22Rv1 (cell line): ENCODE data around the gene TTLL6.

Source experiments
- ZFX ChIP-seq: fragments of 450-650 bp; IDR thresholded peaks from 2 replicates; pipeline ENCODE4 v1.6.1; 2017; ENCODE audit warnings: antibody characterized with exemption, borderline replicate concordance
- TF ChIP-seq, protein P1 (sequence below): fragments of 450-650 bp; IDR thresholded peaks from 2 replicates; pipeline ENCODE4 v1.5.1; 2017; ENCODE audit warnings: mild to moderate bottlenecking

DNA sequence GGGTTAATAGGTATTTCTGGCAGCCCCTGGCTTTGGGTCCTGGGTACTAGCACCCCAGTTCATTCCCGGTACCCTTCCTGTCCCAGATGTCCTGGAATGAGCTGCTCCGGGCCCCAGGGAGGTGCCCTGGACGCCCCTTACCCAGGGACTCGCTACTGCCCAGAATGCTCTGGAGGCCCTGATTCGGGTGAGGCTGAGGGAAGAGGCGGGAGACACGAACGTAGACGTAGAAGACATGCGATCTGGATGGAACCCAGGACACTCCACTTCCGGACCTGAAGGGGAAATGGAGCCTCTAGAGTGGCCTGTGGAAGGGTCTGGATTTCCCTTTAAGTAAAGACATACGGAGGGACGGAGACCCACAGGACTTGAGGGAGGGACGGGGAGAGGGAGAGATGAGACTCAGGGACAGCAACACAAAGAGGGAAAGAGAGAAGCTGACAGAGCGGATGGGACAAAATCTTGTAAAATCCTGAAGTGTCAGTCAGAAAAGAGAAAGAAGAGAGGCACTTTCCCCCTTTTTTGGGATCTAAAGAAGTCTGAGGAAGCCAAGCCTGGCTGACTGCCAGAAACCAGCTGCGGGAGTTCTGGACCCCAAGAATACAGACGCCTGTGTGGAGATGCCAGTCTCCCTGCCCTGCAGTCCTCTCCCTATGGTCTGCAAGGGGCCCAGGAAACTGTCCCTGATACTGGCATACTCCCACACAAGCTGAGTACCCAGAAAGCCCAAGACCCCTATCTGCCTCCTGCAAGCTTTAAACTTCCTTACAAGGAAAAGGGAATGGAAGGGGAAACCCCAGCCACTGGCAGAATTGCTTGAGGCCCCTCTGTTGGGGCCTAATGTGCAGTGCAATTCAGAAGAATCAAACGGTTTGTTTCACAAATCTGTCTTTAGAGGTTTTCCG is 87.4 kb downstream of the TTLL6 start:
- TF ChIP-seq, protein P1, sequence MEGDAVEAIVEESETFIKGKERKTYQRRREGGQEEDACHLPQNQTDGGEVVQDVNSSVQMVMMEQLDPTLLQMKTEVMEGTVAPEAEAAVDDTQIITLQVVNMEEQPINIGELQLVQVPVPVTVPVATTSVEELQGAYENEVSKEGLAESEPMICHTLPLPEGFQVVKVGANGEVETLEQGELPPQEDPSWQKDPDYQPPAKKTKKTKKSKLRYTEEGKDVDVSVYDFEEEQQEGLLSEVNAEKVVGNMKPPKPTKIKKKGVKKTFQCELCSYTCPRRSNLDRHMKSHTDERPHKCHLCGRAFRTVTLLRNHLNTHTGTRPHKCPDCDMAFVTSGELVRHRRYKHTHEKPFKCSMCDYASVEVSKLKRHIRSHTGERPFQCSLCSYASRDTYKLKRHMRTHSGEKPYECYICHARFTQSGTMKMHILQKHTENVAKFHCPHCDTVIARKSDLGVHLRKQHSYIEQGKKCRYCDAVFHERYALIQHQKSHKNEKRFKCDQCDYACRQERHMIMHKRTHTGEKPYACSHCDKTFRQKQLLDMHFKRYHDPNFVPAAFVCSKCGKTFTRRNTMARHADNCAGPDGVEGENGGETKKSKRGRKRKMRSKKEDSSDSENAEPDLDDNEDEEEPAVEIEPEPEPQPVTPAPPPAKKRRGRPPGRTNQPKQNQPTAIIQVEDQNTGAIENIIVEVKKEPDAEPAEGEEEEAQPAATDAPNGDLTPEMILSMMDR, result no peak
- TF ChIP-seq ZFX, result no peak
